OCI-LY7 (cell line): Measurements from ENCODE around the gene ZNF532. TPM values are rescaled to one million over a fixed set of nuclear protein-coding genes. Genes with fewer than 3 reads are reported as not detected.

ENCODE experiments used
- BruUV-seq: library from RNA; stranded (reverse); fragments of 400-500 nt; replicated peaks from 2 replicates; lab custom pipeline; 2021; lab: Mats Ljungman, UMichigan
- CTCF ChIA-PET: fragments of 300-600 bp; sonication (Branson Sonifier 250); formaldehyde crosslinking; loops from one replicate; lab custom pipeline; 2022; ENCODE audit warnings: antibody characterized with exemption; ENCODE audit not compliant: unreplicated experiment; lab: Charles Lee
- POLR2A ChIA-PET: fragments of 300-600 bp; sonication (Branson Sonifier 250); formaldehyde crosslinking; loops from one replicate; lab custom pipeline; 2022; ENCODE audit warnings: antibody characterized with exemption; lab: Charles Lee
- DNase-seq: peaks from one replicate; pipeline ENCODE4 v3.0.0-alpha.2; 2015; ENCODE audit warnings: low spot score
- H2AFZ ChIP-seq: fragments of 200-600 bp; sonication (generic), shearing (Covaris generic); 2 replicates; pipeline ENCODE4 v1.6.1; 2014; ENCODE audit warnings: mild to moderate bottlenecking, antibody characterized with exemption, low read length, moderate library complexity
- H3K27ac ChIP-seq: fragments of 200-600 bp; sonication (generic); 2 replicates; pipeline ENCODE4 v1.5.1; 2014; ENCODE audit warnings: mixed run types, low read depth, mild to moderate bottlenecking, moderate library complexity, low read length, inconsistent platforms; ENCODE audit not compliant: poor library complexity, severe bottlenecking
- H3K36me3 ChIP-seq: fragments of 200-600 bp; sonication (generic); 2 replicates; pipeline ENCODE4 v1.6.1; 2014; ENCODE audit warnings: mild to moderate bottlenecking, antibody characterized with exemption, low read length, moderate library complexity, mixed read lengths; ENCODE audit not compliant: insufficient read depth
- H3K4me1 ChIP-seq: fragments of 200-600 bp; sonication (generic); 2 replicates; pipeline ENCODE4 v1.5.1; 2014; ENCODE audit warnings: mild to moderate bottlenecking, low read length; ENCODE audit not compliant: insufficient read depth, poor library complexity, severe bottlenecking
- H3K4me2 ChIP-seq: fragments of 200-600 bp; sonication (generic); 2 replicates; pipeline ENCODE4 v1.6.1; 2014; ENCODE audit warnings: mild to moderate bottlenecking, low read length
- H3K4me3 ChIP-seq: fragments of 200-600 bp; sonication (generic); 2 replicates; pipeline ENCODE4 v1.5.1; 2014; ENCODE audit warnings: mild to moderate bottlenecking, low read depth, low read length; ENCODE audit not compliant: poor library complexity, severe bottlenecking
- H3K79me2 ChIP-seq: fragments of 200-600 bp; sonication (generic); 2 replicates; pipeline ENCODE4 v1.6.1; 2016; ENCODE audit warnings: low read depth, mild to moderate bottlenecking, low read length, moderate library complexity, mixed read lengths; ENCODE audit not compliant: insufficient read depth
- H3K9me2 ChIP-seq: fragments of 200-600 bp; sonication (generic); 2 replicates; pipeline ENCODE4 v1.6.1; 2016; ENCODE audit warnings: mild to moderate bottlenecking, low read length, mixed read lengths; ENCODE audit not compliant: insufficient read depth
- H3K9me3 ChIP-seq: fragments of 200-600 bp; sonication (generic); 2 replicates; pipeline ENCODE4 v1.6.1; 2014; ENCODE audit warnings: mild to moderate bottlenecking, mixed run types, low read length, mixed read lengths
- H4K20me1 ChIP-seq: fragments of 200-600 bp; sonication (generic); 2 replicates; pipeline ENCODE4 v1.6.1; 2014; ENCODE audit warnings: mild to moderate bottlenecking, antibody characterized with exemption, low read length, moderate library complexity, mixed read lengths; ENCODE audit not compliant: insufficient read depth
- EZH2phosphoT487 ChIP-seq: fragments of 200-600 bp; sonication (generic); IDR thresholded peaks from 2 replicates; pipeline ENCODE4 v1.6.1; 2018; ENCODE audit warnings: low read depth, borderline replicate concordance, mild to moderate bottlenecking, mixed run types, antibody characterized with exemption, low read length, moderate library complexity, mixed read lengths
- intact Hi-C: fragments of 100-400 bp; cut with micrococcal nuclease; formaldehyde crosslinking; loops from one replicate; pipeline ENCODE4 v1.10.0; 2022; ENCODE audit not compliant: unreplicated experiment
- total RNA-seq, 2 experiments: library from RNA; depleted of rRNA in 1 of 2; stranded (reverse); fragments of >200 nt in 1 of 2; shearing (Covaris generic) in 1 of 2; gene quantifications; 2 replicates each; pipeline ENCODE4 v1.2.3, GENCODE V29; 2014 to 2022
- TF ChIP-seq, protein P1 (sequence below): fragments of 200-600 bp; sonication (generic); conservative IDR thresholded peaks from 2 replicates; pipeline ENCODE4 v1.5.1; 2014; ENCODE audit warnings: mild to moderate bottlenecking, antibody characterized with exemption, low read length, moderate library complexity, mixed read lengths

The ZNF532 gene
- total RNA-seq, 2 experiments from 2014 or later = 10.4 to 18.7 TPM

DNA sequence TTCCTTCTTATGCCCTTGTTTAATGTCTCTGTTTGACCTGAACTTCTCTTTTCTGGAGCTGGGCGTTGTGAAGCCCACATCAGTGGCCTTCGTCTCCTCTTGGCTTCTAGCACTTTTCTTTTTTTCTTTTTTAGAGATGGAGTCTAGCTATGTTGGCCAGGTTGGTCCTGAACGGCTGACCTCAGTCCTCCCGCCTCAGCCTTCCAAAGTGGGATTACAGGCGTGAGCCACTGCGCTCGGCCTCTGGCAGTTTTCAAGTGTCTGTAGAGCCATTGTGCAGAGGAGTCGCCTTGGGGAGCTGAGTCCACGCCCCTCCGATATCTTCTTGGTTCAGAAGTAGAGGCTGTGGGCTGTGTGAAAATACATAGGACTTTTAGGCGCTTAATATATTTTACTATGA lies 36.5 kb downstream of the ZNF532 start:
- BruUV-seq = no TSS peak
- peaks cover 23% of the 10 kb centered on the region for H3K4me1 ChIP-seq
- H3K9me2 ChIP-seq = no peaks in the 10 kb centered on the region
- peaks cover 34% of the 10 kb centered on the region for H3K36me3 ChIP-seq
- ChIA-PET POLR2A (no interaction called here), CTCF (no interaction called here)
- no peak overlapping the region for H2AFZ ChIP-seq
- peaks cover 27% of the 10 kb centered on the region; the same call in 1 of the 2 replicates for H3K79me2 ChIP-seq
- intact Hi-C loops = no loop called here
- no peaks in the 10 kb centered on the region for H4K20me1 ChIP-seq
- peak overlapping the region; percentile 34; the same call in 1 of the 2 replicates for H3K4me2 ChIP-seq
- DNase-seq = no peak
- H3K27ac ChIP-seq = no peak overlapping the region
- H3K4me3 ChIP-seq = no peak overlapping the region
- no peaks in the 10 kb centered on the region for H3K9me3 ChIP-seq
- TF ChIP-seq, protein P1, sequence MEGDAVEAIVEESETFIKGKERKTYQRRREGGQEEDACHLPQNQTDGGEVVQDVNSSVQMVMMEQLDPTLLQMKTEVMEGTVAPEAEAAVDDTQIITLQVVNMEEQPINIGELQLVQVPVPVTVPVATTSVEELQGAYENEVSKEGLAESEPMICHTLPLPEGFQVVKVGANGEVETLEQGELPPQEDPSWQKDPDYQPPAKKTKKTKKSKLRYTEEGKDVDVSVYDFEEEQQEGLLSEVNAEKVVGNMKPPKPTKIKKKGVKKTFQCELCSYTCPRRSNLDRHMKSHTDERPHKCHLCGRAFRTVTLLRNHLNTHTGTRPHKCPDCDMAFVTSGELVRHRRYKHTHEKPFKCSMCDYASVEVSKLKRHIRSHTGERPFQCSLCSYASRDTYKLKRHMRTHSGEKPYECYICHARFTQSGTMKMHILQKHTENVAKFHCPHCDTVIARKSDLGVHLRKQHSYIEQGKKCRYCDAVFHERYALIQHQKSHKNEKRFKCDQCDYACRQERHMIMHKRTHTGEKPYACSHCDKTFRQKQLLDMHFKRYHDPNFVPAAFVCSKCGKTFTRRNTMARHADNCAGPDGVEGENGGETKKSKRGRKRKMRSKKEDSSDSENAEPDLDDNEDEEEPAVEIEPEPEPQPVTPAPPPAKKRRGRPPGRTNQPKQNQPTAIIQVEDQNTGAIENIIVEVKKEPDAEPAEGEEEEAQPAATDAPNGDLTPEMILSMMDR = no peak
- no peak for TF ChIP-seq EZH2phosphoT487

DNA sequence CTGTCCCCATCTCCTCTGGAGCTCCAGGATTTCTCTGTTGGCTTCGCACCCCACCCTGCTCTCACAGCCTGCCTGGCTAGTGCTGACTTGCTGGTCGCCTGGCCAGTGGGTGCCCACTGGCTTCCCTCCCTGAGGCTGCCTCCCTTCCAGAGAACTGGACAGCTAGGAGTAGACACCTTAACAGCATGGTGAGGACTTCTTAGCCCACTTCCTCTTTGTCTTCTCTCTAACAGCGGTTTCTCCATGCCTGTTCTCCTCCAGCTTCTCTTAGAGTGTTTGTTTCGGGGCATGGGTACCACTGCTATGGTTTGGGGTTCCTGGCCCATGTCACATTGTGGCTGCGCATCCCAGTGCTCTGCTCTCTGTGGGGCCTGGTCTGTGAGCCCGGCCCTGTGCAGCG lies 37.1 kb downstream of the ZNF532 start:
- no peak for TF ChIP-seq EZH2phosphoT487
- TF ChIP-seq, protein P1 = no peak
- intact Hi-C loops = no loop called here
- no peak overlapping the region for H3K4me3 ChIP-seq
- H3K9me2 ChIP-seq = no peaks in the 10 kb centered on the region
- BruUV-seq = no TSS peak
- no peak for DNase-seq
- peaks cover 34% of the 10 kb centered on the region for H3K36me3 ChIP-seq
- no peaks in the 10 kb centered on the region for H3K9me3 ChIP-seq
- H3K79me2 ChIP-seq = peaks cover 24% of the 10 kb centered on the region; the same call in 1 of the 2 replicates
- no peak overlapping the region for H3K4me2 ChIP-seq
- no peak overlapping the region for H2AFZ ChIP-seq
- H4K20me1 ChIP-seq = no peaks in the 10 kb centered on the region
- H3K4me1 ChIP-seq = peaks cover 17% of the 10 kb centered on the region
- H3K27ac ChIP-seq = no peak overlapping the region
- ChIA-PET CTCF (no interaction called here), POLR2A (no interaction called here)

DNA sequence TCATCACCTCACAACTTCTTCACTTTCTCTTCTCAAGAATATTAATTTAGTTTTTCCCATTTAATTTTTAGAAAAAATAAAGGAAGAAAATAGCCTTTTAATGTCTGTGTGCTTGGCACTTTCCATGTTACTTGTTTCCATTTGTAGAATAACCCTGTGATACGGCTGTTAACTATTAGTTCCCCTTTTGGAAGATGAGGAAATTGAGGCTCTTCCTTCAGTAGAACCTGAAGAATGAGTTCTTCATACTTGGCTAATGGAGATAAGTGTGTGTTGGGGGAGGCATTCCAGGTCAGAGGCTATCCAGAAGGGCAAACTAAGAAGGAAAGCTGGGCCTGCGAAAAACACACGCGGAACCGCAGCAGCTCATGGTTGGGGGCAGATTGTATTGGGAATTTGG lies 38.3 kb downstream of the ZNF532 start:
- H3K4me1 ChIP-seq = peaks cover 8% of the 10 kb centered on the region
- DNase-seq = no peak
- H3K4me3 ChIP-seq = no peak overlapping the region
- POLR2A ChIA-PET = interaction anchor here (0.7 kb wide), 1 partner anchor 120 kb away, joined by 4 read pairs; no protein-coding TSS in a partner anchor
- H3K9me3 ChIP-seq = no peaks in the 10 kb centered on the region
- H3K36me3 ChIP-seq = peaks cover 34% of the 10 kb centered on the region
- TF ChIP-seq, protein P1 = no peak
- no peak for TF ChIP-seq EZH2phosphoT487
- H2AFZ ChIP-seq = no peak overlapping the region
- BruUV-seq = no TSS peak
- CTCF ChIA-PET = no interaction called here
- intact Hi-C loops = no loop called here
- peaks cover 12% of the 10 kb centered on the region; the same call in 1 of the 2 replicates for H3K79me2 ChIP-seq
- no peaks in the 10 kb centered on the region for H4K20me1 ChIP-seq
- no peak overlapping the region for H3K4me2 ChIP-seq
- H3K27ac ChIP-seq = no peak overlapping the region
- H3K9me2 ChIP-seq = no peaks in the 10 kb centered on the region
